NOMO-1 treated with DMSO at 0.1 percent for 48 hours (cell line): Measurements from ENCODE around the gene NIPAL4.
"Not testable (repeated sequence)": the region's sequence is repeated elsewhere in the genome, so short reads cannot be mapped to it uniquely, and the experiment has no call there.

ENCODE experiments used
- DNase-seq: peaks from one replicate; lab custom pipeline; 2025; ENCODE audit not compliant: unreplicated experiment; lab: John Stamatoyannopoulos, UW

NIPAL4 gene

GRCh38 chr5:157463081-157463480 lies 3.1 kb downstream of the NIPAL4 start:
- no peak for DNase-seq

DNA sequence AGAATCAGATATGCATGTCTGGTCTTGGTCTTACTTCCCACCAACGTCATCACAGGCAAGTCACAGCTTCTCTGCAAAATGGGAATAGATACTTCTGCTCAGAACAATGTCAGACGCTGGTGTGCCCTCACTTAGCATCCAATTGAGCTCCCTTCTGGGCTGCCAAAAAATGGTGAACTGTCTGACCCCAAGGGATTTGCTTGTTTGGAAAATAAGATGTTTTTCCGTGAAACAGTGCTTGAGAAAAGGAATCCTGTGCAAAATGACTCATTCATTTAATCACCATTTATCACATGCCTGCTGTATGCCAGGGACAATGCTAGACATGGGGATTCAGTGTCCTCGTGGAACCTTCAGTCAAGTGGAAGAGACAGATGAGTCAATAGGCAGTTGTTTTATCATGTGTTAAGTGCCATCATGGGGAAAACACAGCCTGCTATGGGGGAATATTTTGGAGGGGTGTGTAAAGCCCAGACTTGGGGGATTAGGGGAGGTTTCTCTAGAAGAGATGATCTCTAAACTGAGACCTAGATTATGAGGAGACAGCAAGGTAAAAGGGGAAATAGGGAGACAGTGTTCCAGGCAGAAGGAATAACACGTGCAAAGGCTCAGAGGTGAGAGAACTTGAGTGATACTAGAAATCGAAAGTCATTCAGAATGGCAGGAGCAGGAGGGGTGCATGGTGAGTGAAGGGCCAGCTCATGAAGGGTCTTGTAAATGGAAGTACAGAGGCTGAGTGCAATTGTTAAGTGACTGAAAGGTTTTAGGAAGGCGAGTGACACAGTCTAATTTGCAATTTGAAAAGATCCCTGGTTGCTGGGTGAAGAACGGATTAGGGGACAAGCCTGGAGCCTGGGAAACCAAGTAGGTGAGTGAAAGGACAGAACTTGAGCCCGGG lies 3.9 kb downstream of the NIPAL4 start:
- DNase-seq, result peak; percentile 57

DNA sequence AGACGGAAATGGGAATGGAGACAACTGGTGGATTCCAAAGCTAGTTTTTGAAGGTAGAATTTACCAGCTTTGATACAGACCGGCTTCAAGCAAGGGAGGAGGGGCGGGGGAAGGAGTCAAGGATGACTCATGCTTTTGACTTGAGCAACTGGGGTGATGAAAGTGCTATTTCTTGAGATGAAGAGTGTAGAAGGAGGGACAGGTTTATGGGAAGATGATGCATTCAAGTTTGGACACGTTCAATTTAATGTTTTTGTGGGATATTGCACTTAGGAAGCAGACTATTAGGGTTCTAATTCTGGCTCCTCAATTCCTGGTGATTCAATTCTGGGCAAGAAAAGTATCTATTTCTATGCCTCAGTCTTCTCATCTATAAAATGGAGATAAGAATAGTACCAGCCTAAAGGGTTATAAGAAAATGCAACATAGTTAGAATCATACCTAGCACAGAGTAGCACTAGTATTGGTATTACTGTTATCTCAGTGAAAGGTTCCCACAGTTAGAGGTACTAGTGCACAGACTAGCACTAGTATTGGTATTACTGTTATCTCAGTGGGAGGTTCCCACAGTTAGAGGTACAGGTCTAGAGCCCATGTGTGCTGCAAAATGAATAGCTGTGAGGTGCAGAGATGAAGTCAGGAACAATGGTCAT lies 4.6 kb downstream of the NIPAL4 start:
- DNase-seq, result peak; percentile 92

- no peak for DNase-seq
Observed at GRCh38 chr5:157468293-157468965, 8.4 kb downstream of the NIPAL4 start.

DNA sequence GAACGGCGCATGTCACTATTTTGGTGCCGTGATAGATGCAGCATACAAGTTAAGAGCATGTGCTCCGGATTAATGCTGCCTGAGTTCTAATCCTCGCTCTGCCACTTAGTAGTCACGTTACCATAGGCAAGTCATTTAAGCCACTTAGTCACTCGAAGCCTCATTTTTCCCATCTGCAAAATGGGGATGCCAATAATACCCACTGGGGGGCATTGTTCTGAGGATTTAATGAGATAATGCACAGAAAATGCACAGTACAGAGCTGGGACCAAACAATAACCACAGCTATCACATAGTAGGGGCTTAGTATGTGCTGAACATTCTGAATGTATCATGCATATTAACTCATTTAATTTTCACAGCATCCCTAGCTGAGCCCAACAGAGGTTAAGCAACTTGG lies 9.1 kb downstream of the NIPAL4 start:
- DNase-seq, result no peak

GRCh38 chr5:157469687-157470086 lies 9.7 kb downstream of the NIPAL4 start:
- DNase-seq, result no peak

DNA sequence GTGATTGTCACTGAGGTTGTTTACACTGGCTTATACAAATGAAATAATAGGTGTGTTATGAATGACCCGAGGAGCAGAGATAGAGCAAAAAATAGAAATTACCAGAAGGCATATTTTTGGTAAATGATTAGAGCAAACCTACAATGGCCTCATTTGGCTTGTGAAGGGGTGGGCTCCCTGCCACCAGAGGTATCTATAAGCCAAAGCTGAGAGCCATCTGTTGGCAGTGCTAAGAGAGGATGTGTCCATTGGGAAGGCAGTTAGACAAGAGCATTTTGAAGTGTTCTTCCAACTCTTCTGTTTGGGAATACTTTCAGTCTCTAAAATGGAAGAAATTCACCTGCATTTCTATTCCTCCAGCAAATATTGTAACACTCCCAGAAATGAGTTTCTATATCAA lies 10.6 kb downstream of the NIPAL4 start:
- no peak for DNase-seq

- peak; percentile 37 for DNase-seq
Observed at GRCh38 chr5:157471709-157472108, 11.7 kb downstream of the NIPAL4 start.

DNA sequence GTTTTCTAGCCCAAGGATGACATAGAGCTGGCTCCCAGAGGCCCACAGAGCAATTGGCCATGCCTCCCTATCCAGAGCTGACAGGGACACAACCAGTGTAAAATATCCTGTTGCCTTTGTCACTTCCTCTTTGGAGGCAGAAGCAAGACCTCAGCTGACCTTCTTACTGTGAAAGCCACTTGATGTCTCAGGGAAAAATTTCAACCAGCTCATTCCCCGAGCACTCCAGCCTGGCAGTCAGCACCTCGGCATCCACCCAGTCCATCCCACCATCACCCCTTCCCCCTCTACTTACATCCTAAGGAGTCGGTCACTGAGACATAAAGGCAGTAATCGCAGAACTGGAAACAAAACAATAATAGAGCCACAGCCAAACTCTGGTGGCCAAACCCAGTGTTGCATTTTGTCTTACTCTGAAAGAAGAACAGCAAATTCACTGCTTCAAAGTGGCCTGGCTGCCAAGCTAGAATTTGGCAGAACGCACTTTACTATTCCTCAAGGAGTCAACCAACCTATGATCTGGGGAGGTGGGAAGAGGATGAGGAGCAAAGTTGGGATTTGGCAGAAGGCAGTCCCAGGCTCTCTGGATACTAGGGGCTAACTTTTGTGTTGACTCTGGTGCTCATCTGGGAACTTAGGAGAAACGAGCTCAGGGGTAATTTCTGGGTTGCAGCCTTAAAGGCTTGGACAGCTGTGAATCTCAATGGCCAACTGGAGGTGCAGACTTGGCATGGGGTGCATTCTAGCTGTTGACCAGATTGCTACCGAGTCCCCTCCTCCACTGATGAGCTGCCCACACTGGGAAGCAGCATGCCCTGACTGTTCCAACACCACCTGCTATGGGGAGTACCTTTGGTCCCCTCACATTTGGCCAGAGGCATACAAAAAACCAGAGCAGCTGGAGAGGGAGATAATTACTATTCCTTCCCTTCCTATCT lies 13.6 kb downstream of the NIPAL4 start:
- peak; percentile 42 for DNase-seq

DNA sequence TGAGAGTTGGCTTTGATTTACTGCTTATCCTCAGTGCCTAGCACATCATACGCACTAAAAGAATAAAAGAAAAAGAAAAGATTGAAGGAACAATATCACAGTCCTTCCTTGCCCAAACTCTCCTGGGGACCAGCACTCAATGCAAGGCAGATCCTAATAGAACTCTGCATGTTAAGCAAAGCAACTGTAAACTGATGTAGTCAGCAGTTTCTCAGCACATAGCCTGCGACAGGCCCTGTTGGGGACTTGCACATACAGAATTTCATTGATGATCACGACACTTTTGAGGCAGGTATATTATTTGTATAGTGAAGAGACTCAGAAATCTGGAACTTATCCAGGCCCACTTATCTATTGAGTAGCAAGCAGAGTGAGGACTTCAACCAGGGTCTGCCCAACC lies 15.4 kb downstream of the NIPAL4 start:
- no peak for DNase-seq

DNA sequence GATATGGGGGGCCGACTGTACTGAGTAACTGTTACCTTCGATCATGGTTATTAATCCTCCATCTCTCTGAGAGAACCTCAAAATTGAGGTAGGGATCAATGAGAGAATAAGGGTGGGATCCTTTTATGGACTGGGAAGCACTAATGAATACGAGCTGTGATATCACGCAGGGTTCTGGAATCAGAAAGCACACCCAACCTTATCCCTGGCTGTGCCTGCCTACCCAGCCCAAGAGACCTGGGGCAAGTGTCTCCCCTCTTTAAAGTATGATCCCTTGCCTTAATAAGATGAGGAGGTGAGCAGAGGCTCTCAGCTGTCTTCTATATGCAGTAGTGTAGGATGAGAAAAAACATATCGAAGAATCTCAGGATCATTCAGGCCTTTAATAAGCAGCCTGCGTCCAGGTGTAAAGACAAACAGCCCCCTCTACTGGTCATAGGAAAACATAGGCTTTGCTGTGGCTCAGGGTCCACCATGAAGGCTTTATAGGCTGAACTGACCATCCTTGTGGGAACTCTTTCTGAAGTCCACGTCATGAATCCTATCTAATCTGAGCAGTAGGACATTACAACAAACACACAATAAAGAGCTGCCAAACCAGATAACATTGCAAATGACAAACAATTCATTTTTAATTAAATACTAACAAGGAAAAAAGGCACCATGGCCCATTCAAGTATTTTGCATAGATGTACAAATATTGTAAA lies 16.8 kb downstream of the NIPAL4 start:
- DNase-seq, result peak; percentile 57

GRCh38 chr5:157477814-157478494 lies 17.9 kb downstream of the NIPAL4 start:
- DNase-seq, result no peak

- DNase-seq, result no peak
Observed at GRCh38 chr5:157478726-157479125, 18.7 kb downstream of the NIPAL4 start.

GRCh38 chr5:157479166-157479565 lies 19.2 kb downstream of the NIPAL4 start:
- DNase-seq, result no peak

DNA sequence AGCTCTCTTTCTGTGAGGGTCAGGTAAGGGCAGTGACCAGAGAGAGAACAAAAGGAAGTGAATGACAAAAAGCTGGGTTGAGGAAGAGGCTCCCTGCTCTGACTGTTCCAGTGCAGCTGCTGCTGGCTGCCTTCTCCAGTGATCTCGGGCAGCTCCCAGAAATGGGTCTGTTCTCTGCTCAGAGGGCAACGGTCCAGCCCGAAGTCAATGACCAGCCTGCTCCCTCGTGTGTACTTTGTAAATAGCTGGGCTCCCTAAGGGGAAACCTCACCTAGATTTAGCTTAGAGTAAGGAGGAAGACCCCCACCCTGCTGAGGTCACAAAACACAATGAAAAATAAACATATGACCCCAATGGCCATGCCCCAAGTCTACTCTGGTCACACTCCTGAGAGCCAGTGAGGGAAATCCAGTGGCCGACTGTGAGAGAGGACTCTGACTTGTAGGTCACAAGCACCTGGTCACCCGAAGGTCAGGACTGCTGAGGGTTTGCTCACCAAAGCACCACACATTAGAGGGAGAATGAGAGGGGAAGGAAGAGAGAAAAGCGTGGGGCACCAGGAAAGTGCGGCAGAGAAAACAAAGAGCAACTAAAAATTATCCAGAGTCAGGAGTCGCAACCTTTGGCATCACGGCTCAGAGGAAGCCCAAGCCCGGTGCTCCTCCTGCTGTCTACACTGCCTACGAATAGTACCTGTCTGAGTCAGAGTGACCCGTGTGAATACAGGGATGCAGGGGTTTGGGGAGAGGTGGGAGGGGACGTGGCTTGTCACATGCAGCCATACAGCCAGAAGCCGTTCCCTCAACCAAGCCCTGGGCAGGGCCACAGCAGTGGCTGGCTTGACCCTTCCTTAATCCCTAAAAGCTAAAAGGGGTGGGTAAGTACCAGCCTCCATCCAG lies 19.8 kb downstream of the NIPAL4 start:
- no peak for DNase-seq

DNA sequence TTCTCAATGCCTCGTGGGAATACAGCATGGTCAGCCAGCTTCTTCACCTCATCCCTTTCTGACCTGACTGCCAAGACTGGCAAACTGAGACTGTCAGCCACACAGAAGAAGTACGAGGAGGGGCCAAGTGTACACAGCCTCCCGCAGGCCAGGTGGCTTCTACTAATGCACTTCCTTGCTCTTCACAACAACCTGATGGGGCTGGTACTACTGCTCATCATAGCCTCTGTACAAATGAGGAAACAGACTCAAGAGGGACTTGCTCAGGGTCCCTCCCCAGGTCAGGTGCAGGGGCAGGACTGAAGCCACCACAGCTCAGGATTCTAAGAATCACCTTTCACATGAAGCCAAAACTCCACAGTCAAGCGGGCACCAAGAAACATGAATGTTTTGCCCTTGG lies 21.3 kb downstream of the NIPAL4 start:
- no peak for DNase-seq

DNA sequence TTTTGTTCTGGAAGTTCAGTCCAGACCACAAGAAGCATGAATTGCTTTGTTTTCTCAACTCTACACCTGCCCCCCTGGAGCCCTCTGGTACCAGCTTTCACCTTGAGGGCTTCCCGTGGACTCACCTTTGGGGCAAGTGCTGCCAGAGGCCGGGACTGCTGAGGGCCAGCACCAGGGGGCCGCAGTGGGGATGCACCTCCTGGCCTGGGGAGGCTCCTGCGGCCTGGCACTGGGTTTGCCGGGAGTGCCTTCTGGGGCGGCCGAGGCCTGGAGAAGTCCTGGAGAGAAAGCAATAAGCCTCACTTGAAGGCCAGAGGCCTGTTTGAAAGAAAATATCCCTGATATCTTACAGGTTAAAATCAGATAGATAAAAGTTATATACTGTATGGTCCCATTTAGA lies 21.7 kb downstream of the NIPAL4 start:
- DNase-seq, result no peak

DNA sequence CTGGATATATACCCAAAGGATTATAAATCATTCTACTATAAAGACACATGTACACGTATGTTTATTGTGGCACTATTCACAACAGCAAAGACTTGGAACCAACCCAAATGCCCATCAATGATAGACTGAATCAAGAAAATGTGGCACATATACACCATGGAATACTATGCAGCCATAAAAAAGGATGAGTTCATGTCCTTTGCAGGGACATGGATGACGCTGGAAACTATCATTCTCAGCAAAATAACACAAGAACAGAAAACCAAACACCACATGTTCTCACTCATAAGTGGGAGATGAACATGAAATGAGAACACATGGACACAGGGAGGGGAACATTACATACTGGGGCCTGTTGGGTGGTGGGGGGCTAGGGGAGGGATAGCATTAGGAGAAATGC lies 22.7 kb downstream of the NIPAL4 start:
- DNase-seq, result not testable (repeated sequence)

- peak; percentile 78 for DNase-seq
Observed at GRCh38 chr5:157484768-157485167, 24.8 kb downstream of the NIPAL4 start.
